Osteoblast (primary cell): Measurements from ENCODE around the gene CD69. TPM values are rescaled to one million over a fixed set of nuclear protein-coding genes. Genes with fewer than 3 reads are reported as not detected.

Source experiments
- DNase-seq: peaks from one replicate; pipeline ENCODE4 v3.0.0; 2011; ENCODE audit warnings: low spot score, mixed read lengths; ENCODE audit not compliant: insufficient read length; ENCODE audit errors: missing footprints
- H2AFZ ChIP-seq: 2 replicates; pipeline ENCODE4 v1.6.0; 2011; ENCODE audit warnings: mild to moderate bottlenecking, low read length
- H3K27ac ChIP-seq: 2 replicates; pipeline ENCODE4 v1.5.1; 2011; ENCODE audit warnings: mild to moderate bottlenecking, low read depth, low read length, moderate library complexity
- H3K27me3 ChIP-seq: 2 replicates; pipeline ENCODE4 v1.6.0; 2012; ENCODE audit warnings: mild to moderate bottlenecking, control low read depth, inconsistent platforms, low read length, moderate library complexity; ENCODE audit not compliant: insufficient read depth
- H3K36me3 ChIP-seq: 2 replicates; pipeline ENCODE4 v1.5.1; 2011; ENCODE audit warnings: mild to moderate bottlenecking, low read length, control low read depth, moderate library complexity; ENCODE audit not compliant: insufficient read depth
- H3K4me1 ChIP-seq: 2 replicates; pipeline ENCODE4 v1.5.1; 2011; ENCODE audit warnings: mild to moderate bottlenecking, low read length, control low read depth, moderate library complexity; ENCODE audit not compliant: insufficient read depth
- H3K4me2 ChIP-seq: 2 replicates; pipeline ENCODE4 v1.6.0; 2011; ENCODE audit warnings: mild to moderate bottlenecking, low read length; ENCODE audit not compliant: insufficient read depth
- H3K4me3 ChIP-seq: fragments of 200-600 bp; sonication (generic); 3 replicates; pipeline ENCODE4 v1.5.1; 2012; ENCODE audit warnings: mild to moderate bottlenecking, low read length, inconsistent platforms; ENCODE audit not compliant: insufficient read depth
- H3K79me2 ChIP-seq: 2 replicates; pipeline ENCODE4 v1.6.0; 2012; ENCODE audit warnings: mild to moderate bottlenecking, low read length, control low read depth, inconsistent platforms; ENCODE audit not compliant: insufficient read depth
- H3K9me3 ChIP-seq: 2 replicates; pipeline ENCODE4 v1.5.1; 2011; ENCODE audit warnings: low read depth, low read length, control low read depth
- H4K20me1 ChIP-seq: 2 replicates; pipeline ENCODE4 v1.6.0; 2012; ENCODE audit warnings: mild to moderate bottlenecking, low read length, control low read depth; ENCODE audit not compliant: insufficient read depth
- CTCF ChIP-seq: IDR thresholded peaks from 2 replicates; pipeline ENCODE4 v1.5.1; 2011; ENCODE audit warnings: mild to moderate bottlenecking, low read depth, low read length, moderate library complexity; ENCODE audit errors: extremely low read depth
- total RNA-seq: library from RNA; depleted of rRNA; stranded (reverse); fragments of >200 nt; gene quantifications from 2 replicates; pipeline ENCODE4 v1.2.3, GENCODE V29; 2012

The CD69 gene
- total RNA-seq, 1 donor, result not detected

DNA sequence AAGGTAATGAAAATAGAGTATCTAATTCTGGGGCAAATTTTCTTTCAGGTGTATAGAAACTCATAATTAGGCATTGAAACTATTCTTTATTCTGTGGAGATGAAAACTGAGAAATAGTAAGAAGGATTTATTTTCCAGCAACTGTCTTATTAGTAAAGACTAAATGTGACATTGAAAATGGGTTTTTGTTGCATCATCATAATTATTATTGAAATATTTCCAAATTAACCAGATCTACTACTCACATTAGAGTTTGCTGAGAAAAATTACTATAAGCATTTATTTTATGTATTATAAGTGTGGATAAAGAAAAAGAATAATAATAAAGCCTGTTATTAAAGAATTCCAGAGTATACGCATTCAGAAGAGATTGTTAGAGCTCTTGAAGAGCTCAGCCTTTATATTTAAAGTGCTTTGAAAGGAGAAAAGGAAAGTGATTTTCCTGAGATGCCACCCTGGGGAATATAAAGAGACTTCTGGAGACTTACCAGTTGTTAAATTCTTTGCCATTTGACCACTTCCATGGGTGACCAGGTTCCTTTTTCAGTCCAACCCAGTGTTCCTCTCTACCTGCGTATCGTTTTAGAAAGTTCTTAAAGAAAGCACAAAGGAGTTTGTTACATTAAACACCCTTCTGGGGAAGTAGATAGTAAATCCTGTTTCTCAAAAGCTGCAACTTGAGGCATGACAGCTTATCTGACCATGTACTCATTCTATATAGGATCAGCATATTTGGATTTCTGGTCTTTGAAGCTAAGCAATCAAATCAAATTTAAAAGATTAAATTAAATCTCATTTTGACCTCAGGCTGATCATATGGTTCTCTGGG, 6.4 kb downstream of the CD69 start:
- Histone ChIP-seq H3K27ac (no peak overlapping the region), H3K79me2 (no peaks in the 10 kb centered on the region), H3K9me3 (no peaks in the 10 kb centered on the region), H3K4me3 (no peak overlapping the region), H4K20me1 (no peaks in the 10 kb centered on the region), H3K4me1 (no peaks in the 10 kb centered on the region), H3K36me3 (no peaks in the 10 kb centered on the region), H2AFZ (no peak overlapping the region), H3K27me3 (no peaks in the 10 kb centered on the region), H3K4me2 (no peak overlapping the region)
- TF ChIP-seq CTCF, result no peak
- no peak for DNase-seq

DNA sequence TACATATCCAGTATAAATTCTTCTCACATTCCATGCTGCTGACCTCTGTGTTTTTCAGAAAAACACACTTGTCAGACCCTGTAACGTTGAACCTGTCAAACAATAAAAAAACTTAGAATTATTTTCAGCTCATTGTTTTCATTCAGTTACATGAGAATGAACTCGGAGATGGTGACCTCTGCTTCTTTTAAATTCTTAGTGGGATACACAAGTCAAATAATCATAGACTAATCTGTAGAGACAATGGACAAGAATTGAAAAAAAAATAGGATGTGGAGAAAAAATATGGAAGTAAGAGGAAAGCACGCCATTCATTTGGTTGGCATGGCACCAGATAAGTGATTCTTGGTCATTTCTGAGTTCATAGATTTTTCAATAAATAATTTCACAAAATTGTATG, 7.2 kb downstream of the CD69 start:
- Histone ChIP-seq H2AFZ (no peak overlapping the region), H4K20me1 (no peaks in the 10 kb centered on the region), H3K79me2 (no peaks in the 10 kb centered on the region), H3K4me3 (no peak overlapping the region), H3K9me3 (no peaks in the 10 kb centered on the region), H3K36me3 (no peaks in the 10 kb centered on the region), H3K4me1 (no peaks in the 10 kb centered on the region), H3K27ac (no peak overlapping the region), H3K27me3 (no peaks in the 10 kb centered on the region), H3K4me2 (no peak overlapping the region)
- TF ChIP-seq CTCF, result no peak
- no peak for DNase-seq

DNA sequence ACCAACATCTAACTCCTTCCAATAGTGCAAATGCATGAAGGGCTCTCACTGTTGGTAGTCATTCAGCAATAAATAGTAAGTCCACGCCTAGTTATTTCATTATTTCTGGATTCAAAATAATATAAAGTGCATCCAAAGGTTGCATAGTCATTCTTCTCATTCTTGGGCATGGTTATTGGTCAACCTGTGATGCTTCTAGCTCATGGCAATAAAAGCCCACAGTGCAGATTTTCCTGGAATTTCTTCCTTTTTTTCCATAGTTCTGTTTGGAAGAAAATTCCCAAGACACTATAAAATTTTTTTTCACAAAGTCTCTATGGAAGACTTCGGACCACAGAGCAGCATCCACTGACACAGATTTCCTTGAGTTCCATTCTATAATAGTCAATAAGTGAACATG, 7.6 kb downstream of the CD69 start:
- Histone ChIP-seq H3K27me3 (no peaks in the 10 kb centered on the region), H3K9me3 (no peaks in the 10 kb centered on the region), H4K20me1 (no peaks in the 10 kb centered on the region), H3K4me3 (no peak overlapping the region), H3K27ac (no peak overlapping the region), H3K4me2 (no peak overlapping the region), H2AFZ (no peak overlapping the region), H3K4me1 (no peaks in the 10 kb centered on the region), H3K36me3 (no peaks in the 10 kb centered on the region), H3K79me2 (no peaks in the 10 kb centered on the region)
- DNase-seq, result no peak
- TF ChIP-seq CTCF, result no peak

- no peak for DNase-seq
- no peaks in the 10 kb centered on the region for H3K9me3 ChIP-seq
These were observed 8.4 kb downstream of the CD69 start for GRCh38 chr12:9752145-9752933.

More at GRCh38 chr12:9752145-9752933, 8.4 kb downstream of the CD69 start:
- H3K4me1 ChIP-seq, result no peaks in the 10 kb centered on the region
- H4K20me1 ChIP-seq, result no peaks in the 10 kb centered on the region
- H3K27ac ChIP-seq, result no peak overlapping the region
- TF ChIP-seq CTCF, result no peak
- H3K27me3 ChIP-seq, result no peaks in the 10 kb centered on the region
- H2AFZ ChIP-seq, result no peak overlapping the region
- no peak overlapping the region for H3K4me2 ChIP-seq
- H3K36me3 ChIP-seq, result no peaks in the 10 kb centered on the region
- no peak overlapping the region for H3K4me3 ChIP-seq
- no peaks in the 10 kb centered on the region for H3K79me2 ChIP-seq
